ENCODE data around the gene CGNL1.
A peak's percentile ranks its signal among the peaks of the same experiment; 100 is the strongest.

The CGNL1 gene

GRCh38 chr15:57352535-57353316 is 23.6 kb upstream of the CGNL1 start:
- Histone ChIP-seq H3K27ac (no peak overlapping the region), H3K36me3 (replicated peaks) (no peaks in the 10 kb centered on the region), H3K27me3 (replicated peaks) (no peaks in the 10 kb centered on the region), H3K4me3 (ENCODE audit: low read depth, low read length) (no peak overlapping the region)
- in situ Hi-C loops (cut with HindIII; ENCODE audit: low pct_ligation_motif_present, low sequenced_read_pairs): no loop called here
- no peak for TF ChIP-seq CTCF (IDR thresholded peaks at IDR 0.05; ENCODE audit: low read depth, low read length, missing control alignments)
- DNase-seq: no peak

- in situ Hi-C loops (cut with HindIII; ENCODE audit: low pct_ligation_motif_present, low sequenced_read_pairs): no loop called here
- Histone ChIP-seq H3K36me3 (replicated peaks) (no peaks in the 10 kb centered on the region), H3K27me3 (replicated peaks) (no peaks in the 10 kb centered on the region), H3K4me3 (ENCODE audit: low read depth, low read length) (no peak overlapping the region), H3K27ac (no peak overlapping the region)
- peak; percentile 56 for DNase-seq
- TF ChIP-seq CTCF (IDR thresholded peaks at IDR 0.05; ENCODE audit: low read depth, low read length, missing control alignments): no peak
Observed at GRCh38 chr15:57353317-57353804, 22.9 kb upstream of the CGNL1 start.

GRCh38 chr15:57354436-57355123 is 21.7 kb upstream of the CGNL1 start:
- H3K36me3 ChIP-seq (replicated peaks): no peaks in the 10 kb centered on the region
- H3K27ac ChIP-seq: no peak overlapping the region
- in situ Hi-C loops (cut with HindIII; ENCODE audit: low pct_ligation_motif_present, low sequenced_read_pairs): no loop called here
- no peak for DNase-seq
- no peaks in the 10 kb centered on the region for H3K27me3 ChIP-seq (replicated peaks)
- TF ChIP-seq CTCF (IDR thresholded peaks at IDR 0.05; ENCODE audit: low read depth, low read length, missing control alignments): no peak
- H3K4me3 ChIP-seq (ENCODE audit: low read depth, low read length): no peak overlapping the region

GRCh38 chr15:57355259-57355658 is 21.0 kb upstream of the CGNL1 start:
- Histone ChIP-seq H3K27me3 (replicated peaks) (no peaks in the 10 kb centered on the region), H3K36me3 (replicated peaks) (no peaks in the 10 kb centered on the region), H3K27ac (no peak overlapping the region), H3K4me3 (ENCODE audit: low read depth, low read length) (no peak overlapping the region)
- DNase-seq: no peak
- in situ Hi-C loops (cut with HindIII; ENCODE audit: low pct_ligation_motif_present, low sequenced_read_pairs): no loop called here
- no peak for TF ChIP-seq CTCF (IDR thresholded peaks at IDR 0.05; ENCODE audit: low read depth, low read length, missing control alignments)

GRCh38 chr15:57356178-57356577 is 20.1 kb upstream of the CGNL1 start:
- in situ Hi-C loops (cut with HindIII; ENCODE audit: low pct_ligation_motif_present, low sequenced_read_pairs): no loop called here
- no peak overlapping the region for H3K4me3 ChIP-seq (ENCODE audit: low read depth, low read length)

More at GRCh38 chr15:57356178-57356577, 20.1 kb upstream of the CGNL1 start:
- no peak overlapping the region for H3K27ac ChIP-seq
- no peak for DNase-seq
- no peaks in the 10 kb centered on the region for H3K27me3 ChIP-seq (replicated peaks)
- H3K36me3 ChIP-seq (replicated peaks): no peaks in the 10 kb centered on the region
- TF ChIP-seq CTCF (IDR thresholded peaks at IDR 0.05; ENCODE audit: low read depth, low read length, missing control alignments): no peak

All from brain microvascular endothelial cell (primary cell).